SK-N-SH (cell line): Measurements from ENCODE around the gene ADGRG7.
A peak's percentile ranks its signal among the peaks of the same experiment; 100 is the strongest.

Source experiments
- CHD2 ChIP-seq: fragments of 150-350 bp; IDR thresholded peaks from 2 replicates; pipeline ENCODE4 v1.6.1; 2018; ENCODE audit warnings: low read length; ENCODE audit not compliant: partially characterized antibody
- CTCF ChIP-seq: fragments of 200-600 bp; sonication (generic); IDR thresholded peaks from 2 replicates; pipeline ENCODE4 v1.6.1; 2017; ENCODE audit warnings: antibody characterized with exemption, mild to moderate bottlenecking, moderate library complexity
- EP300 ChIP-seq, 2 experiments: IDR thresholded peaks; 2 replicates each; pipeline versions ENCODE4 v1.4.0 to v1.6.1; 2012; ENCODE audit warnings: borderline replicate concordance in 1 of 2, low read depth in 1 of 2, low read length in 1 of 2
- FOXM1 ChIP-seq: IDR thresholded peaks from 2 replicates; pipeline ENCODE4 v1.4.0; 2012; ENCODE audit warnings: low read depth, mild to moderate bottlenecking
- PBX3 ChIP-seq: IDR thresholded peaks from 2 replicates; pipeline ENCODE4; 2012
- YY1 ChIP-seq: IDR thresholded peaks from 2 replicates; pipeline ENCODE4 v1.4.0; 2012; ENCODE audit warnings: low read depth, mild to moderate bottlenecking

GRCh38 chr3:100710261-100710968 is 101.0 kb downstream of the ADGRG7 start:
- TF ChIP-seq YY1 (no peak), EP300 (IDR thresholded peaks at IDR 0.05; ENCODE audit: borderline replicate concordance in 1 of 2, low read depth in 1 of 2, low read length in 1 of 2) (no peak), PBX3 (no peak), CHD2 (no peak), CTCF (peak; percentile 51), FOXM1 (no peak)
